Liver (tissue), 9 donors: ENCODE data around the gene SEZ6L. TPM values are rescaled to one million over a fixed set of nuclear protein-coding genes. Genes with fewer than 3 reads are reported as not detected.

Experiments
- DNase-seq: peaks from one replicate; pipeline ENCODE4 v3.0.0-alpha.2; 2017; ENCODE audit warnings: low spot score
- H3K27ac ChIP-seq, 2 donors: one replicate each; pipeline ENCODE4 v1.7.0; 2013; ENCODE audit warnings: inconsistent platforms in 2 of 2, low read length in 2 of 2, control low read depth in 1 of 2, low read depth in 1 of 2, mild to moderate bottlenecking in 1 of 2
- H3K27me3 ChIP-seq, 4 donors: one replicate each; pipeline versions ENCODE4 v1.6.1 to v1.7.0; 2013; ENCODE audit warnings: low read length in 3 of 4, inconsistent platforms in 1 of 4, mild to moderate bottlenecking in 1 of 4, moderate library complexity in 1 of 4; ENCODE audit not compliant: control insufficient read depth in 4 of 4, insufficient read depth in 4 of 4
- H3K36me3 ChIP-seq, 4 donors: one replicate each; pipeline versions ENCODE4 v1.6.1 to v1.7.0; 2013; ENCODE audit warnings: low read length in 3 of 4, mild to moderate bottlenecking in 3 of 4, low read depth in 1 of 4, moderate library complexity in 1 of 4; ENCODE audit not compliant: control insufficient read depth in 4 of 4, insufficient read depth in 3 of 4
- H3K4me1 ChIP-seq, 4 donors: one replicate each; pipeline versions ENCODE4 v1.6.1 to v1.7.0; 2013; ENCODE audit warnings: low read length in 3 of 4, mild to moderate bottlenecking in 3 of 4, moderate library complexity in 1 of 4; ENCODE audit not compliant: control insufficient read depth in 4 of 4, insufficient read depth in 4 of 4
- H3K4me3 ChIP-seq, 3 donors: one replicate each; pipeline versions ENCODE4 v1.6.1 to v1.7.0; 2013; ENCODE audit warnings: low read length in 3 of 3, control low read depth in 1 of 3, low read depth in 1 of 3, mild to moderate bottlenecking in 1 of 3
- H3K9ac ChIP-seq, 2 donors: one replicate each; pipeline ENCODE4 v1.7.0; 2013; ENCODE audit warnings: low read length in 2 of 2, mild to moderate bottlenecking in 2 of 2, moderate library complexity in 2 of 2, control low read depth in 1 of 2, low read depth in 1 of 2
- H3K9me3 ChIP-seq, 4 donors: one replicate each; pipeline versions ENCODE4 v1.6.1 to v1.7.0; 2013; ENCODE audit warnings: low read length in 3 of 4; ENCODE audit not compliant: control insufficient read depth in 4 of 4
- FOXA1 ChIP-seq: IDR thresholded peaks from 2 replicates; pipeline ENCODE4 v1.6.1; 2016; ENCODE audit warnings: antibody characterized with exemption
- FOXA2 ChIP-seq: IDR thresholded peaks from 2 replicates; pipeline ENCODE4 v1.6.1; 2016; ENCODE audit warnings: antibody characterized with exemption
- GABPA ChIP-seq, 2 donors: IDR thresholded peaks in 1 of 2; conservative IDR thresholded peaks in 1 of 2; 2 replicates each; pipeline ENCODE4 v1.6.1; 2016; ENCODE audit warnings: antibody characterized with exemption in 2 of 2, mild to moderate bottlenecking in 1 of 2, moderate library complexity in 1 of 2
- HNF4A ChIP-seq, 2 donors: conservative IDR thresholded peaks; 2 replicates each; pipeline ENCODE4 v1.6.1; 2016; ENCODE audit warnings: antibody characterized with exemption in 2 of 2, mild to moderate bottlenecking in 2 of 2
- HNF4G ChIP-seq: IDR thresholded peaks from 2 replicates; pipeline ENCODE4 v1.6.1; 2016; ENCODE audit warnings: antibody characterized with exemption
- JUND ChIP-seq, 2 donors: IDR thresholded peaks; 2 replicates each; pipeline ENCODE4 v1.6.1; 2016; ENCODE audit warnings: antibody characterized with exemption in 2 of 2
- NR2F2 ChIP-seq: IDR thresholded peaks from 2 replicates; pipeline ENCODE4 v1.6.1; 2016; ENCODE audit warnings: antibody characterized with exemption
- RAD21 ChIP-seq, 2 donors: IDR thresholded peaks; 2 replicates each; pipeline ENCODE4 v1.6.1; 2016; ENCODE audit warnings: antibody characterized with exemption in 2 of 2, mild to moderate bottlenecking in 2 of 2
- RXRA ChIP-seq, 2 donors: IDR thresholded peaks; 2 replicates each; pipeline ENCODE4 v1.6.1; 2017 to 2018; ENCODE audit warnings: antibody characterized with exemption in 2 of 2, mild to moderate bottlenecking in 1 of 2
- YY1 ChIP-seq: IDR thresholded peaks from 2 replicates; pipeline ENCODE4 v1.6.1; 2016; ENCODE audit warnings: antibody characterized with exemption, mild to moderate bottlenecking
- WGBS: extraction: QIAGEN DNeasy Blood & Tissue Kit; methylation state at CpG from one replicate; pipeline ENCODE4 v1.1.7; 2013; 5-methylcytosine and 5-hydroxymethylcytosine counted together
- polyA plus RNA-seq, 2 donors: library from polyadenylated mRNA; stranded (reverse) in 1 of 2; unstranded in 1 of 2; fragments of 200-250 nt in 1 of 2; fragments of >200 nt in 1 of 2; fragmentation: Nextera tagmentation in 1 of 2; extraction: Ambion mirVana in 1 of 2; gene quantifications; one replicate each; pipeline versions ENCODE4 v1.2.1 to v1.2.3, GENCODE V29; 2013 to 2015
- total RNA-seq, 2 donors: library from RNA; depleted of rRNA; stranded (reverse); fragments of >200 nt; gene quantifications; one replicate each; pipeline ENCODE4 v1.2.3, GENCODE V29; 2014
- TF ChIP-seq, protein P1 (sequence below): IDR thresholded peaks from 2 replicates; pipeline ENCODE4 v1.6.1; 2016; ENCODE audit warnings: antibody characterized with exemption
- TF ChIP-seq, protein P2 (sequence below): fragments of 150-350 bp; IDR thresholded peaks from 2 replicates; pipeline ENCODE4 v1.5.1; 2017; ENCODE audit warnings: improper control_type of control experiment, low read depth, low read length; ENCODE audit not compliant: missing input control
- TF ChIP-seq, protein P3 (sequence below): IDR thresholded peaks from 2 replicates; pipeline ENCODE4 v1.6.1; 2016; ENCODE audit warnings: antibody characterized with exemption, mild to moderate bottlenecking
- donor health status: healthy.
- donor health status: healthy.
- donor health status: healthy.
- donor health status: healthy.
- donor health status: healthy.

Gene SEZ6L
- total and polyA plus RNA-seq, 4 donors, result under 0.01 to 0.70 (median 0.08) TPM; not detected in 1

DNA sequence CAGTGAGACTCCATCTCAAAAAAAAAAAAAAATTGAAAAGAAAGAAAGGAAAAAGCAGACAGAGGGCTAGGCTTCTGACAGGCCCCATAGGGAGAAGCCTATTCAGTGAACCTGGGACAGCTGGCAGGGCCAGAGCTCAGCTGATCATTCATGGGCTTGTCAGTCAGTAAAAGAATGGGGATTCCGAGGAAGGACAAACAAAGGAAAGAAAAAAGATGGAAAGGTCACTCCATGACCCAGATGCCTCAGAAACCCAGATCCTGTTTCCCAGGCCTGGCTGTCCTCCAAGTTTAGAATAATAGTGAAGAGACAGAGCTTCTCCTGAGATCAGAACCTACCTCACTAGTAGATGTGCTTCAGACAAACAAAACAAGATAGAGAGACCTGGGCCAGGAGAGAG is 225.5 kb downstream of the SEZ6L start (continued):
- TF ChIP-seq, protein P1, sequence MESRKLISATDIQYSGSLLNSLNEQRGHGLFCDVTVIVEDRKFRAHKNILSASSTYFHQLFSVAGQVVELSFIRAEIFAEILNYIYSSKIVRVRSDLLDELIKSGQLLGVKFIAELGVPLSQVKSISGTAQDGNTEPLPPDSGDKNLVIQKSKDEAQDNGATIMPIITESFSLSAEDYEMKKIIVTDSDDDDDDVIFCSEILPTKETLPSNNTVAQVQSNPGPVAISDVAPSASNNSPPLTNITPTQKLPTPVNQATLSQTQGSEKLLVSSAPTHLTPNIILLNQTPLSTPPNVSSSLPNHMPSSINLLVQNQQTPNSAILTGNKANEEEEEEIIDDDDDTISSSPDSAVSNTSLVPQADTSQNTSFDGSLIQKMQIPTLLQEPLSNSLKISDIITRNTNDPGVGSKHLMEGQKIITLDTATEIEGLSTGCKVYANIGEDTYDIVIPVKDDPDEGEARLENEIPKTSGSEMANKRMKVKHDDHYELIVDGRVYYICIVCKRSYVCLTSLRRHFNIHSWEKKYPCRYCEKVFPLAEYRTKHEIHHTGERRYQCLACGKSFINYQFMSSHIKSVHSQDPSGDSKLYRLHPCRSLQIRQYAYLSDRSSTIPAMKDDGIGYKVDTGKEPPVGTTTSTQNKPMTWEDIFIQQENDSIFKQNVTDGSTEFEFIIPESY, result no peak
- TF ChIP-seq RXRA (IDR thresholded peaks at IDR 0.05) (no peak), FOXA2 (no peak), HNF4A (conservative IDR thresholded peaks at IDR 0.05) (no peak), JUND (IDR thresholded peaks at IDR 0.05) (no peak), HNF4G (no peak), YY1 (no peak)
- TF ChIP-seq, protein P2, sequence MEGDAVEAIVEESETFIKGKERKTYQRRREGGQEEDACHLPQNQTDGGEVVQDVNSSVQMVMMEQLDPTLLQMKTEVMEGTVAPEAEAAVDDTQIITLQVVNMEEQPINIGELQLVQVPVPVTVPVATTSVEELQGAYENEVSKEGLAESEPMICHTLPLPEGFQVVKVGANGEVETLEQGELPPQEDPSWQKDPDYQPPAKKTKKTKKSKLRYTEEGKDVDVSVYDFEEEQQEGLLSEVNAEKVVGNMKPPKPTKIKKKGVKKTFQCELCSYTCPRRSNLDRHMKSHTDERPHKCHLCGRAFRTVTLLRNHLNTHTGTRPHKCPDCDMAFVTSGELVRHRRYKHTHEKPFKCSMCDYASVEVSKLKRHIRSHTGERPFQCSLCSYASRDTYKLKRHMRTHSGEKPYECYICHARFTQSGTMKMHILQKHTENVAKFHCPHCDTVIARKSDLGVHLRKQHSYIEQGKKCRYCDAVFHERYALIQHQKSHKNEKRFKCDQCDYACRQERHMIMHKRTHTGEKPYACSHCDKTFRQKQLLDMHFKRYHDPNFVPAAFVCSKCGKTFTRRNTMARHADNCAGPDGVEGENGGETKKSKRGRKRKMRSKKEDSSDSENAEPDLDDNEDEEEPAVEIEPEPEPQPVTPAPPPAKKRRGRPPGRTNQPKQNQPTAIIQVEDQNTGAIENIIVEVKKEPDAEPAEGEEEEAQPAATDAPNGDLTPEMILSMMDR, result no peak

- Histone ChIP-seq H3K4me3 (no peak overlapping the region), H3K27me3 (no peaks in the 10 kb centered on the region), H3K27ac (no peak overlapping the region), H3K4me1 (no peaks in the 10 kb centered on the region), H3K9me3 (no peaks in the 10 kb centered on the region), H3K36me3 (no peaks in the 10 kb centered on the region), H3K9ac (no peak overlapping the region)
- no peak for TF ChIP-seq YY1
- 58% methylated on average over 5 of the region's 5 CpGs for WGBS
- no peak for DNase-seq
These were observed 226.7 kb downstream of the SEZ6L start for GRCh38 chr22:26395926-26396325.

- WGBS, result 32% methylated on average over 3 of the region's 3 CpGs
- peak; percentile 41 for DNase-seq
- no peak for TF ChIP-seq FOXA1
- TF ChIP-seq, protein P3, sequence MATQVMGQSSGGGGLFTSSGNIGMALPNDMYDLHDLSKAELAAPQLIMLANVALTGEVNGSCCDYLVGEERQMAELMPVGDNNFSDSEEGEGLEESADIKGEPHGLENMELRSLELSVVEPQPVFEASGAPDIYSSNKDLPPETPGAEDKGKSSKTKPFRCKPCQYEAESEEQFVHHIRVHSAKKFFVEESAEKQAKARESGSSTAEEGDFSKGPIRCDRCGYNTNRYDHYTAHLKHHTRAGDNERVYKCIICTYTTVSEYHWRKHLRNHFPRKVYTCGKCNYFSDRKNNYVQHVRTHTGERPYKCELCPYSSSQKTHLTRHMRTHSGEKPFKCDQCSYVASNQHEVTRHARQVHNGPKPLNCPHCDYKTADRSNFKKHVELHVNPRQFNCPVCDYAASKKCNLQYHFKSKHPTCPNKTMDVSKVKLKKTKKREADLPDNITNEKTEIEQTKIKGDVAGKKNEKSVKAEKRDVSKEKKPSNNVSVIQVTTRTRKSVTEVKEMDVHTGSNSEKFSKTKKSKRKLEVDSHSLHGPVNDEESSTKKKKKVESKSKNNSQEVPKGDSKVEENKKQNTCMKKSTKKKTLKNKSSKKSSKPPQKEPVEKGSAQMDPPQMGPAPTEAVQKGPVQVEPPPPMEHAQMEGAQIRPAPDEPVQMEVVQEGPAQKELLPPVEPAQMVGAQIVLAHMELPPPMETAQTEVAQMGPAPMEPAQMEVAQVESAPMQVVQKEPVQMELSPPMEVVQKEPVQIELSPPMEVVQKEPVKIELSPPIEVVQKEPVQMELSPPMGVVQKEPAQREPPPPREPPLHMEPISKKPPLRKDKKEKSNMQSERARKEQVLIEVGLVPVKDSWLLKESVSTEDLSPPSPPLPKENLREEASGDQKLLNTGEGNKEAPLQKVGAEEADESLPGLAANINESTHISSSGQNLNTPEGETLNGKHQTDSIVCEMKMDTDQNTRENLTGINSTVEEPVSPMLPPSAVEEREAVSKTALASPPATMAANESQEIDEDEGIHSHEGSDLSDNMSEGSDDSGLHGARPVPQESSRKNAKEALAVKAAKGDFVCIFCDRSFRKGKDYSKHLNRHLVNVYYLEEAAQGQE, result no peak
- TF ChIP-seq, protein P2, result peak; percentile 54
- no peak for TF ChIP-seq GABPA (IDR thresholded peaks at IDR 0.05 in 1 of 2, conservative IDR thresholded peaks at IDR 0.05 in 1 of 2)
- peak; percentile 80 to 81 for TF ChIP-seq RAD21 (IDR thresholded peaks at IDR 0.05)
- no peak for TF ChIP-seq HNF4A (conservative IDR thresholded peaks at IDR 0.05)
- no peak for TF ChIP-seq NR2F2
- no peak for TF ChIP-seq HNF4G
- TF ChIP-seq YY1, result no peak
- H3K27me3 ChIP-seq, result peaks cover 0 to 4% (median 0%) of the 10 kb centered on the region in 4 donors
- H3K9me3 ChIP-seq, result no peaks in the 10 kb centered on the region
- no peak overlapping the region for H3K9ac ChIP-seq
- no peak overlapping the region for H3K4me3 ChIP-seq
- no peak overlapping the region for H3K27ac ChIP-seq
- H3K4me1 ChIP-seq, result no peaks in the 10 kb centered on the region
- no peaks in the 10 kb centered on the region for H3K36me3 ChIP-seq
These were observed 229.5 kb downstream of the SEZ6L start for GRCh38 chr22:26398741-26399153.
